Measurements from ENCODE around the gene SEC14L5.

Gene SEC14L5

DNA sequence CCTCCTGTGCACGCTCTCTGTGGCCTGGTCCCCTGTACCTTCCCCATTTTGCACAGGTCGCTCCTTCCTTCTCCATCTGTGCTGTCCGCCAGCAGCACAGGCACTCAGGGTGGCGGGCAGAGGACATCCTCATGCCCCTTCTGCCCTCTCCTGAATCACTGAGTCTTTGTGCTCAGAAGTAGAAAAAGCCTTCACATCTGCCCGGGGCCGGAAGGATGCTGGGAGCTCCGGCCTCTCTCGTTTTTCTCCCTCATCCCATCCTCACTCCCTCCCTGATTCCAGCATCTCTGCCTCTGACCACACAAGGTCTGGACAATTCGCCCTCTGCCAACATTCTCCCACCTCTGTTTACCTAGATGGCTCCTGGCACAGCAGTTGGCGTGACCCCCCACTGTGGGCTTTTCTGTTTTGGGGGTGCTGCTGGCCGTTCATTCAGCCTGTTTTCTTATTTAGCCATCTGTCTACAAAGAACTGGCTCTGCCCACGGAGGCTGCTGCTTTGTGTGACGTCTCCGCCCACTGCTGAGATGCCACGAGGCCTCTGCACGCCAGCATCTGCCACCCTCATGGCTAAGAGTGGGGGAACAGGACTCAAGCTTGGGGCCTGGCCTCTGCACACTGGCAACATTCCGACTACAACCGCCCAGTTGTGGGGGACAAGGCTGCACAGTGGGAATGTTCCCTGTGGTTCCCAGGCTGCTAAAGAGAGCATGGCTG lies 36.7 kb downstream of the SEC14L5 start:
- no peaks in the 10 kb centered on the region for H3K4me1 ChIP-seq (ENCODE audit: control insufficient read depth, low read depth, low read length)
- no peaks in the 10 kb centered on the region for H3K27me3 ChIP-seq (ENCODE audit: control insufficient read depth, insufficient read depth, low read length)
- no peaks in the 10 kb centered on the region for H3K9me3 ChIP-seq (ENCODE audit: control insufficient read depth, low read depth, low read length)
- H3K4me3 ChIP-seq (ENCODE audit: low read length), result no peak overlapping the region
- no peaks in the 10 kb centered on the region for H3K36me3 ChIP-seq (ENCODE audit: control insufficient read depth, low read depth, low read length)
- H3K27ac ChIP-seq (ENCODE audit: low read length), result no peak overlapping the region
- H3K9ac ChIP-seq (ENCODE audit: low read length), result no peak overlapping the region

DNA sequence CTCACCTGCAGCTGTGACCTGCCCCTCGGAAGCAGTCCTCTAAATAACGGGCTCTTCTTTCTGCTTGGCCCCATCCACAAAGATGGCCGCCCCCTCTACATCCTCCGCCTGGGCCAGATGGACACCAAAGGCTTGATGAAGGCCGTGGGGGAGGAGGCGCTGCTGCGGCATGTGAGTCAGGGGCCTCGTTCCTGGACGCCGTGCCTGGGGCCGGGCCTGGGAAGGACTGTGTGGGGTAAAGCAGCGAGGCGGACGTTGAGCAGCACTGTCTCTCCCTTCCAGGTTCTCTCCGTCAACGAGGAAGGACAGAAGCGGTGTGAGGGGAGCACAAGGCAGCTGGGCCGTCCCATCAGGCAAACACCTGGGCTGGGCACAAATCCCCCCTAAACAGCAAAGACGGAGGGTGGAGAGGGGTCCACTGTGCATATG lies 42.5 kb downstream of the SEC14L5 start:
- no peak overlapping the region for H3K4me3 ChIP-seq (ENCODE audit: low read length)

DNA sequence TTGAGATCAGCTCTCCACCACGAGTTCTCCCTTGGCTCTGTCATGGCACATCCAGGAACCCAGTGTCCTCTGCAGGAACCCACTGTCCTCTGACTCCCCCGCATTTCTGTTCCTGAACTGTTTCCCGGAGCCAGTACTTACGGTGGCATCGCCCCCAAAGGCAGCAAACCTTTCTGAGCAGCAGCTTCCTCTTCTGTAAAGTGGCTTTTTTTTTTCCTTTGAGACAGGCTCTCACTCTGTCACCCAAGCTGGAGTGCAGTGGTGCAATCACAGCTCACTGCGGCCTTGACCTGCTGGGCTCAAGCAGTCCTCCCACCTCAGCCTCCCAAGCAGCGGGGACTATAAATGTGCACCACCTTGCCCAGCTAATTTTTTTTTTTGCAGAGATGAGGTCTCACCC lies 43.4 kb downstream of the SEC14L5 start:
- Histone ChIP-seq H3K27ac (ENCODE audit: low read length) (no peak overlapping the region), H3K4me3 (ENCODE audit: low read length) (no peak overlapping the region), H3K36me3 (ENCODE audit: control insufficient read depth, low read depth, low read length) (no peaks in the 10 kb centered on the region), H3K4me1 (ENCODE audit: control insufficient read depth, low read depth, low read length) (no peaks in the 10 kb centered on the region), H3K9me3 (ENCODE audit: control insufficient read depth, low read depth, low read length) (no peaks in the 10 kb centered on the region), H3K9ac (ENCODE audit: low read length) (no peak overlapping the region), H3K27me3 (ENCODE audit: control insufficient read depth, insufficient read depth, low read length) (no peaks in the 10 kb centered on the region)

More for the DNA sequence above, 42.5 kb downstream of the SEC14L5 start:
- no peaks in the 10 kb centered on the region for H3K36me3 ChIP-seq (ENCODE audit: control insufficient read depth, low read depth, low read length)
- H3K27ac ChIP-seq (ENCODE audit: low read length), result no peak overlapping the region
- no peaks in the 10 kb centered on the region for H3K4me1 ChIP-seq (ENCODE audit: control insufficient read depth, low read depth, low read length)
- H3K27me3 ChIP-seq (ENCODE audit: control insufficient read depth, insufficient read depth, low read length), result no peaks in the 10 kb centered on the region
- no peaks in the 10 kb centered on the region for H3K9me3 ChIP-seq (ENCODE audit: control insufficient read depth, low read depth, low read length)
- H3K9ac ChIP-seq (ENCODE audit: low read length), result no peak overlapping the region

DNA sequence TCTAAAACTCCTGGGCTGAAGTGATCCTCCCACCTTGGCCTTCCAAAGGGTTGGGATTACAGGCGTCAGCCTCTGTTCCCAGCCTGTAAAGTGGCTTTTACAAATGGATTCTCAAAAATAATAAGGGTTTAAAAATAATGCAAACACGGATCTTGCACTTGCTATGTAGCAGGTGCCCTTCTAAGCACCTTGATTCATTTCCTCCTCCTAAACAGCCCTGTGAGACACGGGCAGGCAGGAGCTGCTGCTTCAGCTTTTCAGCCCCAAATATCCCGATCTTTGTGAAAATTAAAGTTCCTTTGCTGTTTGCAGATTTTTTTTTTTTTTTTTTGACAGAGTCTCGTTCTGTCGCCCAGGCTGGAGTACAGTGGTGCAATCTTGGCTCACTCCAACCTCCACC lies 43.9 kb downstream of the SEC14L5 start:
- Histone ChIP-seq H3K9me3 (ENCODE audit: control insufficient read depth, low read depth, low read length) (no peaks in the 10 kb centered on the region), H3K4me1 (ENCODE audit: control insufficient read depth, low read depth, low read length) (no peaks in the 10 kb centered on the region), H3K9ac (ENCODE audit: low read length) (no peak overlapping the region), H3K27ac (ENCODE audit: low read length) (no peak overlapping the region), H3K4me3 (ENCODE audit: low read length) (no peak overlapping the region), H3K27me3 (ENCODE audit: control insufficient read depth, insufficient read depth, low read length) (no peaks in the 10 kb centered on the region), H3K36me3 (ENCODE audit: control insufficient read depth, low read depth, low read length) (no peaks in the 10 kb centered on the region)

DNA sequence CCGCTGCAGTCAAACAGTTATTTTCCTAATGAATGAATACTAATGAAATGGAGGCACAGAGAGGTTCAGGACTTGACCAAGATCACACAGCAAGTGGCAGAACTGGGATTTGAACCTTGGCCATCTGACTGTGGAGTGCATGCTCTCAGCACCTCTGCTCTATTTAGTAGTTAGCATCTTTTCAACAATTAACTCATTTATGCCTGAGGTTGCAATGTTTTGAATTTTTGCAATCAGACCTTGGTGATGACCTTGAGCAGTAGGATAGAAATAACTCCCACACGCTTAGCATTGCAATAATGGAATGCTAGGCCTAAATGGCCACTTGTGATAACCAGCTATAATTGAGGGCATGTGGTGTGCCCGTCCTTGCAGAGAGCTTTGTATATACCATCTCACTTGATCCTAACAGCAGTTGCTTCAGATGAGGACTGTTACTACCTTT lies 44.6 kb downstream of the SEC14L5 start:
- Histone ChIP-seq H3K36me3 (ENCODE audit: control insufficient read depth, low read depth, low read length) (no peaks in the 10 kb centered on the region), H3K4me3 (ENCODE audit: low read length) (no peak overlapping the region), H3K4me1 (ENCODE audit: control insufficient read depth, low read depth, low read length) (no peaks in the 10 kb centered on the region), H3K9ac (ENCODE audit: low read length) (no peak overlapping the region), H3K9me3 (ENCODE audit: control insufficient read depth, low read depth, low read length) (no peaks in the 10 kb centered on the region), H3K27me3 (ENCODE audit: control insufficient read depth, insufficient read depth, low read length) (no peaks in the 10 kb centered on the region), H3K27ac (ENCODE audit: low read length) (no peak overlapping the region)

DNA sequence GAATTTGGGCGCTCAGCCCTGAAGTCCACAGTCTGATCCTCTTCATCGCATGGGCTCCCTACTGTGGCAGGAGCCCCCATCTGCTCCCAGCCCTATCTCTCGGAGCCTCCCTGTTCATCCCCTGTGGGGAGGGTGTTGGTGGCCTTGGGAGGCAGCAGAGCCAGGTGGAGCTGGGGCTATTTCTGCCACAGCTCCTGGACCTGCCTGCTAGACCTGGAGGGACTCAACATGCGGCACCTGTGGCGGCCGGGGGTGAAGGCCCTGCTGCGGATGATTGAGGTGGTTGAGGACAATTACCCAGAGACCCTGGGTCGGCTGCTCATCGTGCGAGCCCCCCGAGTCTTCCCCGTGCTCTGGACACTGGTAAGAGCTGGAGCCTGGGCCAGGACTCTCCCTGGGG lies 45.1 kb downstream of the SEC14L5 start:
- Histone ChIP-seq H3K4me1 (ENCODE audit: control insufficient read depth, low read depth, low read length) (no peaks in the 10 kb centered on the region), H3K9me3 (ENCODE audit: control insufficient read depth, low read depth, low read length) (no peaks in the 10 kb centered on the region), H3K9ac (ENCODE audit: low read length) (no peak overlapping the region)

DNA sequence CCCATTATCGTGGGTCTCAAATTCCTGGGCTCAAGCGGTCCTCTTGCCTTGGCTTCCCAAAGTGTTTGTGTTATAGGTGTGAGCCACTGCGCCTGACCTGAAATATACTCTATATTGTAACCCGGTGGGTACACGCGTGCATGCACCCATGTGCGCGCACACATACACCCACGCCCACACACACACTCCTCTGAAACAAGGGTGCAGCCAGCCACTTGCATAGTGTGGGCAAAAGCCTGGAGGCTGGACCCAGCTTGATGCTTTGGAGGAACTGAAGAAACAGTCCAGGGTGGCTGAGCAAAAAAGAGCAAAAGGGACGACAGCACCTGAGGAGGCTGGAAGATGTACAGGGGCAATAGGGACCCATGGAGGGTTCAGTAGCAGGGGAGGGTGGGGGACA lies 45.7 kb downstream of the SEC14L5 start:
- Histone ChIP-seq H3K4me3 (ENCODE audit: low read length) (no peak overlapping the region), H3K27me3 (ENCODE audit: control insufficient read depth, insufficient read depth, low read length) (no peaks in the 10 kb centered on the region), H3K27ac (ENCODE audit: low read length) (no peak overlapping the region), H3K36me3 (ENCODE audit: control insufficient read depth, low read depth, low read length) (no peaks in the 10 kb centered on the region), H3K9ac (ENCODE audit: low read length) (no peak overlapping the region), H3K9me3 (ENCODE audit: control insufficient read depth, low read depth, low read length) (no peaks in the 10 kb centered on the region), H3K4me1 (ENCODE audit: control insufficient read depth, low read depth, low read length) (no peaks in the 10 kb centered on the region)

More for the DNA sequence above, 45.1 kb downstream of the SEC14L5 start:
- Histone ChIP-seq H3K27ac (ENCODE audit: low read length) (no peak overlapping the region), H3K4me3 (ENCODE audit: low read length) (no peak overlapping the region), H3K27me3 (ENCODE audit: control insufficient read depth, insufficient read depth, low read length) (no peaks in the 10 kb centered on the region), H3K36me3 (ENCODE audit: control insufficient read depth, low read depth, low read length) (no peaks in the 10 kb centered on the region)

DNA sequence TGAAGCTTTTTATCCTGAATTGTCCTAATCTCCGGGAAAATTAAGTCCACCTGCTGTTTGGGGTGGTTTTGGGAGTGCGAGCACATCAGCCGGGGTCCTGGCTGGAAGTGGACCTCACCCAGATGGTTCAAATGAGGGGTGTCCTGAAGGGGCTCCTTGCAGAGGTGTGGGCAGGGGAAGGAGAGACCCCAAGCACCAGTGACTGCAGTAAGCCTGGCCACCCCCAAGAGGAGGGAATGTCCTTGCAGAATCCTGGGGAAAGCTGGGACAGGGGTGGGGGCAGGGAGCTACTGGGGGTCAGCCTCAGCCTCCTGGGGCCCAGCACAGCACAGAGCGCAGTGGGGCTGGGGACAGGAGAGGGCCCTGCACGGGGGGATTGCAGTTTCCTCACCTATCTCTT lies 46.2 kb downstream of the SEC14L5 start:
- Histone ChIP-seq H3K4me3 (ENCODE audit: low read length) (no peak overlapping the region), H3K36me3 (ENCODE audit: control insufficient read depth, low read depth, low read length) (no peaks in the 10 kb centered on the region), H3K27ac (ENCODE audit: low read length) (no peak overlapping the region), H3K4me1 (ENCODE audit: control insufficient read depth, low read depth, low read length) (no peaks in the 10 kb centered on the region), H3K27me3 (ENCODE audit: control insufficient read depth, insufficient read depth, low read length) (no peaks in the 10 kb centered on the region), H3K9ac (ENCODE audit: low read length) (no peak overlapping the region), H3K9me3 (ENCODE audit: control insufficient read depth, low read depth, low read length) (no peaks in the 10 kb centered on the region)

DNA sequence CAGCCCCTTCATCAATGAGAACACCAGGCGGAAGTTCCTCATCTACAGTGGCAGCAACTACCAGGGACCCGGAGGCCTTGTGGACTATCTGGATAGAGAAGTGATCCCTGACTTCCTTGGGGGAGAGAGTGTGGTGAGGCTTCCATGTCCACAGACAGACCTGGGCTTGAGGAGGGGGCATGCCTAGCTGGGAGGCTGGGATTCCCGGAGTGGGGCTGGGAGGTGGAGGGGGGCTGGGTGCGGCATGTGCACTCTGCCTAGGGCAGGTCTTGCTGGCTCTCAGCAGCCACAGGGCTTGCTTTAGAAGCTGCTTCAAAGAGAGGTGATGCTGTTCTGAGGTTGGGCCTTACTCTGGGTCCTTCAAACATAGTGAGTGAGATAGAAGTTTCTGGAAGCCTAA lies 47.8 kb downstream of the SEC14L5 start:
- H3K27me3 ChIP-seq (ENCODE audit: control insufficient read depth, insufficient read depth, low read length), result no peaks in the 10 kb centered on the region
- no peak overlapping the region for H3K9ac ChIP-seq (ENCODE audit: low read length)
- H3K4me1 ChIP-seq (ENCODE audit: control insufficient read depth, low read depth, low read length), result no peaks in the 10 kb centered on the region
- no peak overlapping the region for H3K4me3 ChIP-seq (ENCODE audit: low read length)
- no peaks in the 10 kb centered on the region for H3K36me3 ChIP-seq (ENCODE audit: control insufficient read depth, low read depth, low read length)
- H3K9me3 ChIP-seq (ENCODE audit: control insufficient read depth, low read depth, low read length), result no peaks in the 10 kb centered on the region
- H3K27ac ChIP-seq (ENCODE audit: low read length), result no peak overlapping the region

DNA sequence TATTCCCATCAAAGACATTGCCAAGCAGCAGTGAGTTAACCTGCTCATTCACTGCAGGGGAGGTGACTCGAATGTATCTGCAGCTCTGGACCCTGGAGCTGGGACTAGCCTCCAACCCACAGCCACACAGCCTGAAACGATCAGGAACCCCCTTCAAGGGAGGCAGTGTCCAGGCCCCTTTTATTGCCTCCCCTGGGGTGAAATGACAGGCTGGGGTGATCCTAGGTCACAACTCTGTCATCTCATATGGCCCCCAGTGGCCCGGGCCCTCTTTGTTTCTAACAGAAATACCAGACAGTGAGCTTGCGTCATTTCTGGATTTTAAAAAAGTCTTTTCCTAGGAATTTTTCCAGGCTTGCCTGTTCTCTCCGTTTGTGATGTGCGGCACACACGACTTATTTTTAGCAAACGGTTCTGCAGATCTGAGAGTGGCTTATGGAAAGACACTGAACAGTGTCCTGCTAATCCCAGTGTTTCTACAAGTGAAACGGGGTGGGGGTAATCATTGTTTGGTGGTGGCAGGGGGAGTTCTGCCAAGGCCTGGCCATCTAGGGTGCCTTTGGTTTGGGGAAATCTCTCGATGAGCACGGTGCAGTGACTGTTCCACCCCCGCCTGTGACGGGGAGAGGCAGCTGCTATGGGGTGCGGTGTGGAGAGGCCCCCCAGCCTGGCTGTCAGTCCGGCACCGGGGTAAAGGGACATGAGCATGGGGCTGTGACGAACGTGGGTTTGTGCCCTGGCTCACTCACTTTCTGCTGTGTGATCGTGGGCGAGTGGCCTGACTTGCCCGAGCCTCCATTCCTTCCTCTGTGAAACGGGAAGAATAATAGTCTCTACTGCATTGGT lies 48.4 kb downstream of the SEC14L5 start:
- no peaks in the 10 kb centered on the region for H3K9me3 ChIP-seq (ENCODE audit: control insufficient read depth, low read depth, low read length)
- no peak overlapping the region for H3K9ac ChIP-seq (ENCODE audit: low read length)
- H3K36me3 ChIP-seq (ENCODE audit: control insufficient read depth, low read depth, low read length), result no peaks in the 10 kb centered on the region
- H3K4me1 ChIP-seq (ENCODE audit: control insufficient read depth, low read depth, low read length), result no peaks in the 10 kb centered on the region
- H3K27me3 ChIP-seq (ENCODE audit: control insufficient read depth, insufficient read depth, low read length), result no peaks in the 10 kb centered on the region
- no peak overlapping the region for H3K27ac ChIP-seq (ENCODE audit: low read length)
- no peak overlapping the region for H3K4me3 ChIP-seq (ENCODE audit: low read length)

DNA sequence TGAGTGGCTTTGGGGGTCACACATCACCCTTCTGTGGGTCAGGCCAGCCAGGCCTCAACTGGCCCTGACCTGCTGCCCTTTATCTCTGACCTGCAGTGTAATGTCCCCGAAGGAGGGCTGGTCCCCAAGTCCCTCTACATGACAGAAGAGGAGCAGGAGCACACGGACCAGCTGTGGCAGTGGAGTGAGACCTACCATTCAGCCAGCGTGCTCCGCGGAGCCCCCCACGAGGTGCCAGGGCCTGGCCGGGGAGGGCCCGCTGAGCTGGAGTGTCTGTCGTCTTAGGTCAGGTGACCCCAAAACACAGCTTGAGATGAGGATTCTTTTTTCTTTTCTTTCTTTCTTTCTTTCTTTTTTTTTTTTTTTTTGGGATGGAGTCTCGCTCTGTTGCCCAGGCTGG lies 49.1 kb downstream of the SEC14L5 start:
- H3K4me1 ChIP-seq (ENCODE audit: control insufficient read depth, low read depth, low read length), result no peaks in the 10 kb centered on the region
- no peak overlapping the region for H3K4me3 ChIP-seq (ENCODE audit: low read length)
- no peak overlapping the region for H3K9ac ChIP-seq (ENCODE audit: low read length)
- no peaks in the 10 kb centered on the region for H3K27me3 ChIP-seq (ENCODE audit: control insufficient read depth, insufficient read depth, low read length)
- no peak overlapping the region for H3K27ac ChIP-seq (ENCODE audit: low read length)
- no peaks in the 10 kb centered on the region for H3K9me3 ChIP-seq (ENCODE audit: control insufficient read depth, low read depth, low read length)
- no peaks in the 10 kb centered on the region for H3K36me3 ChIP-seq (ENCODE audit: control insufficient read depth, low read depth, low read length)
